Activated naive CD8-positive, alpha-beta T cell treated with anti-CD3 and anti-CD28 coated beads, Interleukin-2, amount 50 U/mL, for 16 hours (primary cell): ENCODE measurements around the gene OTOR.
A peak's percentile ranks its signal among the peaks of the same experiment; 100 is the strongest.

Experiments
- DNase-seq: peaks from one replicate; pipeline ENCODE4 v3.0.0-alpha.2; 2020; ENCODE audit warnings: low read depth, low spot score

Gene OTOR

DNA sequence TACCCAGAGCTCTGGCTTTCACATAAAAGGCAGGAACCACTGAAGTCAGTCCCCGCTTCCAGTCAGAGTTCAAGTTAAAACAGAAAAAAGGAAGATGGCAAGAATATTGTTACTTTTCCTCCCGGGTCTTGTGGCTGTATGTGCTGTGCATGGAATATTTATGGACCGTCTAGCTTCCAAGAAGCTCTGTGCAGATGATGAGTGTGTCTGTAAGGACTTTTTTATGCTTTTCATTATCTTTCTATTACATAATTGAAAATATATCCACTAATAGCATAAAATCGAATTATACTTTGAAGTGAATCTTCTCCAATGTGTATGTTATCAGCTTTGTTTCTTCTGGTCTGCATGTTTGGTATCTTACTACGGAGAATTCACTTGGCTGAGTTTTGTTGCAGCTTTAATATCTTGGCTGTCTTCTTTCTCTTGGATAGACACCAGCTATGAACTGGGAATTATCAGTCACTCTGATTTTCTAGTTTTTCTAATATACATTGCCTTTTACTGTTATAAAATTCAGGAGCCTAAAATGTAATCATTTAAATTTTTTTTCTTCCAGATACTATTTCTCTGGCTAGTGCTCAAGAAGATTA lies at the start of gene OTOR:
Gene OTOR, plus strand, starts transcription at position 51 of the 593 bp plus-strand sequence. Its CDS starts 44 bp downstream, at position 95.
- no peak for DNase-seq

GRCh38 chr20:16699293-16699692 lies 48.9 kb upstream of the OTOR start:
- no peak for DNase-seq

DNA sequence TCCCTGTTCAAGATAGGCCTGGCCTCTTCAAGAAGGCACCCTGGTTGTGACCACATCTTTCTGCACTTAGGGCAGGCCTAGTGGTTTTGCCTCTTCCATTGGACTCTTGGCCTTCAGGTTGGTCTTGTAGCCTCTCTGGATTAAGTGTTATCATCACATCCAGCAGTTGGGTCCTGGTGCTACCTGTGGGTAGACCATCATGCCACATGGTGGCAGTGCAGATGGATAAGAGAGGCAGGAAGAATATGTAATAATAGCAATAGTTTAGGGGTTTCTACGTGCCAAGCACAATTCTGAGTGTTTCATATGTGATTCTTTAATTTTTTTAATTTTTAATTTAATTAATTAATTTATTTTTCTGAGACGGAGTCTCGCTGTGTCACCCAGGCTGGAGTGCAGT lies 46.9 kb upstream of the OTOR start:
- DNase-seq, result no peak

DNA sequence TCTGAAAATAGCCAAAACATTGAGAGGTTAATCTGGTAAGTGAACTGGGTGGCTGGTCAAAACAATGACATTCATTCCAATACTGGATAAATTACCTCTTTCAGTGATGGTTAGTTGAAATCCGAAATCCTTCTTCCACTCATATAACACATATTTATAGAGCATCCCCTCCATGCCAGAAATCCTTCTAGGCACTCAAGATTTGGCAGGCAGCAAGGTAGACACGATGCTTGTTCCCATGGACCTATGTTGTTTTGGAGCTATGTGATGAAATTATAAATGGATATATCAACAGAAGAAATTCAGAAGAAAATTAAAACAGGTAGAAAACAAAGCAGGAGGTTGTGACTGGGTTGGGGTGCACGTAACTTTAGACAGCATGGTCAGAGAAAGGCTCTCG lies 44.6 kb upstream of the OTOR start:
- DNase-seq, result no peak

- no peak for DNase-seq
Measured at GRCh38 chr20:16707674-16708073, 40.5 kb upstream of the OTOR start.

DNA sequence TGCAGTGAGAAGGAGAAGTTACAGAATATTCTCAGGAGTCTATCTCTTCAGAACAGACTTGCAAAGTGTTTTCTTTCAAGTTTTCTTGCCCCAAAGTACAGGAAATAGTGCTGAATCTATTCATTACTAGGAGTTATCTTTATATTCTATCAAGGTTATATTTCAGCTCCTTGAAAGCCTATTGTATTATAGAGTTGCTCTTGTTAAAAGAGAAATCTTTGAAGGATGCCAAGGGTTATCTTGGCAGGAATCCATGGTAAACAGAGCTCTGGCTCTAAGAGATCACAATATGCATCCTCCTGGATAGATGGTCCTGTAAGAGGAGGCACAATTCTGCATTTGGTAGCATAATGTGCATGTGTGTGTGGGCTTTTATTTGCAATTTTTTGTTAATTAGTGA lies 39.6 kb upstream of the OTOR start:
- no peak for DNase-seq

- no peak for DNase-seq
Measured at GRCh38 chr20:16709017-16709416, 39.1 kb upstream of the OTOR start.

DNA sequence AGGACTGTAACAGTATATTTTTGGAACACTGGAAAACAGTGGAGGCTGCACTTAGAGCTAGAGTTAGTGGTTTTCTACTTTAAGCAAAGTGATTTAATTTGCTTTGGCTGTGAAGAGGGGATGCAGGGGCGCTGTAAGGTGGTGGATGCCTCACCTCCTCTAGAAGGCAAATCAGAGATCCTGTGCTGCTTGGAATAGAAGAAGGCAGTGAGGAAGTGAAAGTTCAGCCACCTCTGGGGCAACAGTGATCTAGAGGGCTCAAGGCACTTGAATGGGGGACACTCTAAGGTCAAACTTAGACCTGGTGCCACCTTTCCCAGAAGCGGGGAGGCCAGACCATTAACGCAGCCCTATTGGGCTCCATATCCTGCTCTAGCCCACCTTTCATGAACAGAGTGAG lies 37.4 kb upstream of the OTOR start:
- no peak for DNase-seq

DNA sequence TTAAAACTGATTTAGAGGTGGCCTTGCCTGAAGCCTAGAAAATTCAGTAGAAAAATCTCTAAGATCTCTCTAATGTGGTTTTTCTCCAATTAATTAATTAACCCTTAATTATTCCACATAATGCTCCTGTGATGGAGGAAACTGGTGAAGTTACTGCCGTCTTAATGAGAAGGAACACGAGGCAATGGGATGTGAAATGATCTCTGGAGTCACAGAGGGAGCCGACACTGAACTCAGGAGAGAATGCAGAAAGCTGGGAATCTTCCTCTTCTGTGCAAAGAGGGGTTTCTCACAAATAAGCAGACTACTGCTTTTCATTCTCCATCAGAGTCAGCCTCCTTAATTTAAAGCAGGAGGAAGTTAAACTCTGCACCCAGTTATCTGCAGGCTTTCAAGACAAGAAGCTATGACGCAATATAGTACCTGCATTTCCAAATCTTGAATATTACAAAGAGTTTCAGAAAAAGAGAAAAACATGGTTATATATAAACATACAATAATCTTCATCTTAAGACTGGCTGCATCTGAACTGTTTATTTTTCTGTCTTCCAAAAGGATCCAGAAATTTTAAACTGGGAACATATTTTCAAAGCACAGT lies 36.4 kb upstream of the OTOR start:
- DNase-seq, result no peak

DNA sequence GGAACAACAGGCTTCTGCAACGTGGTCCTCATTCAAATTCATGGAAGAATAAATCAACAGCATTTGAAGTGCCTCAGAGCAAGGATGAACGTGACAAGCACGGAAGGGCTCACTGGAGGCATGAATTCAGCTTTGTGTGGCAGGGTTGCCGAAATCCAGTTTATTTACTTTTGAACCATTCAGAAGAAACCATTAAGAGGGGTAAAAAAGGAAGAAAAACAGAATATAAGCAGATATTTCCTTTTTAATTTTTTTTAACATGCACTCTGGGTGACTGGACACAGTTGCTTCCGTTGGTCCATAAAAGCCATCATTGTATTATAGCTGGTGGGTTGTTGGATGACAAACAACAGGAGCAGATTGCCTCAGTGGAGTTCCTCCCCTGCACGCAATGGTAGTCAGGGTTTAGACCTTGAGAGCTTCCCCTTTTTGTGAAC lies 35.6 kb upstream of the OTOR start:
- no peak for DNase-seq

- DNase-seq, result no peak
Measured at GRCh38 chr20:16713066-16713465, 35.1 kb upstream of the OTOR start.

- DNase-seq, result no peak
Measured at GRCh38 chr20:16714242-16714641, 33.9 kb upstream of the OTOR start.

GRCh38 chr20:16714751-16715150 lies 33.4 kb upstream of the OTOR start:
- no peak for DNase-seq

DNA sequence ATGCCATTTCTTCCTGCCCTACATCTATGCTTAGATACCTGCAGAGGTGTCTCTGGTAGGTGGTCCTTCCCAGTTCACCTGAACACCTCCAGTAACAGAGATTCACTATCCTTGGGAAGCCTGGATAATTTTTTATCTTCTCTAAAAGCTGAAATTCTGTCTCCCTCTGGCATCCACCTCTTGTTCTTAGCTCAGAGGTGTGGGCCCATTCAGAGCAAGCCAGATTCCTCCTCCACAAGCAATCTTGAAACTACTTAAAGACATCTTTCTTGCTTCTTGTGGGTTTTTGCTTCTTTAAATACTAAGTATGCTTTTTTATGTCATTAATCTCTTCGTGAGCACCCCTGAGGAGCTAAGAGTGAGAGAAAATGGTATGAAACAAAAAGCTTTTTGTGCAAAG lies 28.7 kb upstream of the OTOR start:
- no peak for DNase-seq

DNA sequence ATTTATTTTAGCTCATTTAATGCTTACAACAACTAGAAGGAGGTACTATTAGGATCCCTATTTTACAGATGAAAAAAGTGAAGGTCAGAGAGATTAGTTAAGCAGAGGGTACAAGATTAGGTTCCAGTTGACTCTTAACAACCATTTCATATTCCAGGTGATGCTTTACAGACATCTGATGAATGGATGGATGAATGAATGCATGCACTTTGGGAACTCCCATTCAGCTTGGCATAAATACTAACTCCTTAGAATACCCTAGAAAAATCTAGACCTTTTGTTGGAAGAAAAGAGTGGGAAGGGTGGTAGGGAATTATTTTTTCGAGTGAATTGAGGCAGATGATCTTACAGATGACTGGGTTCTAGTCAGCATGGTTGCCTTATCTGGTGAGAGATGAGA lies 19.1 kb upstream of the OTOR start:
- DNase-seq, result no peak

GRCh38 chr20:16729565-16730460 lies 18.3 kb upstream of the OTOR start, which contains the start of gene SNRPB2:
SNRPB2 (plus strand) TSS chr20:16730026; CDS start chr20:16731703, 1,677 bp downstream.
- DNase-seq, result peak; percentile 83

DNA sequence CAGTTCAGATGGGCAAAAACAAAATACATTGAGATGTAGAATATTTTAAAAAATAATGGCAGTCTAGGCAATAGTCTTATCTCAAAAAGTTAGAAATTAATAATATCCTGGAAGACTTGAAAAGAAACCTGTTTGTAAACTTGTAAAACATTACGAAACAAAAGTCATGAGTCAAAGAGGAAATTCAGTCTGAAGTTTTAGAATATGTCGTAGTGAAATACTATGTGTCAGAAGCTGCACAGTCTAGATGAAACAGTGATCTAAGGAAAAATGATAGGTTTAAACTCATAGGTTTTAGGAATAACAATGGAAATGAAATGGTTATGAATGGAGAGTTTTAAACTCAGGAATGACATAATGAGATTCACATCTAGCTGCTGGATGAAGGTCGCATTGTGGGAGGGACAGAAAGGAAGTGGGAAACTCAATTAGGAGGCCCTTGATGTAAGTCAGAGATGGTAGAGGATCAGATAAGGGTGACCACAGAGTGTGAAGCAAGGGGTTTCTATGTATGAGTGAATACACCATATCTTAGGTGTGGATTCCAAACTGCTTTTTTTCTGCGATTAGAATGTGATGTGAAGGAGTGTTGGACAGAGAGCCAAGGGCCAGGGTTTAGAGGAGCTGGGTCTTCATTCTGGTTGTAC lies 15.5 kb upstream of the OTOR start:
- no peak for DNase-seq

DNA sequence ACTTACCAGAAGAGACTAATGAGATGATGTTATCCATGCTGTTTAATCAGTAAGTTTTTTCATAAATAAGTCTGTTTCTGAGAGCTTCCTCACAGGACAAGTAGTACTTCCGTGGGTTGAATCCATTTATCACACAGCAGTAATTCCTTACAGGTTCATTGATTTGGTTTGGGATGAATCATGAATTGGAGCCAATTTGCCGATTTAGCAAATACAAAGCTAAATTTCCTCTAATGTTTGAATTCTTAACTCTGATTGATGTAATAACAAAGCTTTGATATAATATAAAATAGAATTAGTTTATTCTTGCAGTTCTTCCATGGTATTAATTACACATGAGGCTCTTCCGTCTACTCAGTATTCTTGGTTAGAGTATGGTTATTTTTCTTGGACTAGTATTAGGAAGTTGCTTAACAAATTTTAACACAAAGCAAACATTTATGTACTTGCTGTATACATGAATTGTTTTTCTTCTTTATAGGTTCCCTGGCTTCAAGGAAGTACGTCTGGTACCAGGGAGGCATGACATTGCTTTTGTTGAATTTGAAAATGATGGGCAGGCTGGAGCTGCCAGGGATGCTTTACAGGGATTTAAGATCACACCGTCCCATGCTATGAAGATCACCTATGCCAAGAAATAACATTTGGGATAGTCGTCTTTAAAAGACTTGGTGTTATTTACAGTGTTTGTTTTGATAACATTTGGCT lies 7.6 kb upstream of the OTOR start:
- DNase-seq, result no peak

GRCh38 chr20:16744178-16744807 lies 3.9 kb upstream of the OTOR start:
- no peak for DNase-seq

DNA sequence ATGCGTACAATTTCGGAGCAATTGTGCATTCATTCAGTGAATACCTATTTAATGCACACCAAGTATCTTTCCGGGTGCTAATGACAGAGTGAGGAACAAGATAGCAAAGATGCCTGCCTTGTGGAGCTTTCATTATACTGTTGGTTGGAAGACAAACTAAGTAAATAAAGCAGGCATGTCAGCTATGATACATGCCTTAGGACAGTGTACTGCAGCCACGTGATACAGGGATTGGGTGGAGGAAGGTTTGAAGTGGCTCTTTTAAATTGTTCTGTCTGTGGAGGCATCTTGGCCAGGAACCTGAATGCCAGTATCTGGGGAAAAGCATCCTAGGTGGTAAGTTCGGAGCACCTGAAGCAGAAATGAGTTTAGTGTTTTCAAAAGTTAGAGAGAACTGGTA lies 3.0 kb upstream of the OTOR start:
- no peak for DNase-seq

DNA sequence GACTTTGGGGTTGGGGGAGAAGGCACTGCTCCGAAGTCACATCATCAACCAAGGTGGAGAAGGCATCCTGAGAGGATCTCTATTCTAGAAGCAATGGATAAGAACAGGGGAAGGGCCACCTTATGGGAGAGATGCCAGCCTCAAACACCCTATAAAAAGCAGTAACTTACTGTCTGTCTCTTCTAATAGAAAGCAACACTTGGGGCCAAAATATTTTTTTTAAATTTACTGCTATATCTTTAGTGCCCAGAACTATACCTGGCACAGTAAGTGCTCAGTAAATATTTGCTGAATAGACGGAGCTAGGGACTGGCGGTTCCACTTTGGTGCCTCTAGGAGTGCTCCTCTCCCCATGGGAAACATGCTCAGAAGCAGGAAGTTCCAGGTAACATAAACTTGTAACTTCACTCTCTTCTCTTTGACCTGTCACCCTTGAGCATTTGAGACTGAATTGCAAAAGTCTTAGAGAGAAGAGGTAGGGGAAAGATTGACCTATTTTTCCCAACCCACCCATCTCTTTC lies 807 bp upstream of the OTOR start:
- DNase-seq, result no peak
